Neural crest cell (in vitro differentiated cells): ENCODE results near the gene FGD1. TPM values are rescaled to one million over a fixed set of nuclear protein-coding genes. Genes with fewer than 3 reads are reported as not detected.
"Not testable (repeated sequence)": the region's sequence is repeated elsewhere in the genome, so short reads cannot be mapped to it uniquely, and the experiment has no call there.

Experiments
- DNase-seq: peaks from one replicate; pipeline ENCODE4 v3.0.0; 2021; ENCODE audit warnings: low read depth, mixed read lengths, low spot score
- H3K27ac Mint-ChIP-seq: one replicate; pipeline ENCODE4 v1.8.0; 2021; ENCODE audit warnings: mild to moderate bottlenecking, mixed read lengths; ENCODE audit not compliant: unreplicated experiment
- H3K27me3 Mint-ChIP-seq: 2 replicates; pipeline ENCODE4 v1.8.0; 2021; ENCODE audit warnings: low read depth, mild to moderate bottlenecking, mixed read lengths
- H3K36me3 Mint-ChIP-seq: 2 replicates; pipeline ENCODE4 v1.8.0; 2021; ENCODE audit warnings: low read depth, mild to moderate bottlenecking, mixed read lengths
- H3K4me1 Mint-ChIP-seq: 2 replicates; pipeline ENCODE4 v1.8.0; 2021; ENCODE audit warnings: mixed read lengths
- H3K4me3 Mint-ChIP-seq: one replicate; pipeline ENCODE4 v1.8.0; 2021; ENCODE audit warnings: mild to moderate bottlenecking, mixed read lengths
- H3K9me3 Mint-ChIP-seq: 2 replicates; pipeline ENCODE4 v1.8.0; 2021; ENCODE audit warnings: mixed read lengths
- CTCF ChIP-seq: fragments of 200-600 bp; sonication (generic); conservative IDR thresholded peaks from 2 replicates; pipeline ENCODE4 v1.5.0; 2021; ENCODE audit warnings: antibody characterized with exemption, mild to moderate bottlenecking
- long read RNA-seq: library from polyadenylated mRNA; unstranded; transcript quantifications from one replicate; pipeline ENCODE4 v2.0.0, GENCODE V29; 2020
- total RNA-seq: library from RNA; stranded (reverse); gene quantifications from 2 replicates; pipeline ENCODE4 v1.2.1, GENCODE V29; 2021

FGD1 gene
- total RNA-seq, result 34.0 and 36.6 TPM in 2 replicates
- long read RNA-seq, partial matches to known transcripts, result 0 of 2 reads
- long read RNA-seq, other reads (novel, unspliced or antisense), result 2 of 2 reads

- Mint-ChIP-seq H3K27me3 (no peaks in the 10 kb centered on the region), H3K36me3 (peaks cover 6% of the 10 kb centered on the region), H3K4me3 (peak within 1 kb of the TSS; percentile 89), H3K4me1 (peaks cover 46% of the 10 kb centered on the region), H3K9me3 (peaks cover 6% of the 10 kb centered on the region), H3K27ac (peak within 1 kb of the TSS; percentile 64)
- TF ChIP-seq CTCF, result no peak
- peak; percentile 59 for DNase-seq
Measured at GRCh38 chrX:54495814-54496516, at the start of gene FGD1. Gene FGD1 (minus strand): TSS chrX:54496234. CDS start chrX:54495432, 802 bp downstream.

- H3K9me3 Mint-ChIP-seq, result not testable (repeated sequence)
- H3K36me3 Mint-ChIP-seq, result peaks cover 24% of the 10 kb centered on the region
Measured at GRCh38 chrX:54542239-54542638, 46.2 kb upstream of the FGD1 start.

GRCh38 chrX:54540289-54540688 is 44.3 kb upstream of the FGD1 start:
- H3K27ac Mint-ChIP-seq, result no peak overlapping the region

More at GRCh38 chrX:54542239-54542638, 46.2 kb upstream of the FGD1 start:
- not testable (repeated sequence) for H3K27me3 Mint-ChIP-seq, H3K4me3 Mint-ChIP-seq, DNase-seq, H3K4me1 Mint-ChIP-seq, H3K27ac Mint-ChIP-seq

GRCh38 chrX:54534271-54534670 is 38.2 kb upstream of the FGD1 start:
- Mint-ChIP-seq H3K27me3 (no peaks in the 10 kb centered on the region), H3K4me3 (peak overlapping the region; percentile 79), H3K27ac (no peak overlapping the region), H3K9me3 (peaks cover 3% of the 10 kb centered on the region), H3K36me3 (peaks cover 18% of the 10 kb centered on the region), H3K4me1 (peaks cover 22% of the 10 kb centered on the region)
- TF ChIP-seq CTCF, result no peak
- no peak for DNase-seq

More at GRCh38 chrX:54540289-54540688, 44.3 kb upstream of the FGD1 start:
- peaks cover 2% of the 10 kb centered on the region for H3K9me3 Mint-ChIP-seq
- no peaks in the 10 kb centered on the region for H3K4me1 Mint-ChIP-seq
- DNase-seq, result no peak
- TF ChIP-seq CTCF, result no peak
- H3K4me3 Mint-ChIP-seq, result no peak overlapping the region
- H3K27me3 Mint-ChIP-seq, result no peaks in the 10 kb centered on the region
- peaks cover 25% of the 10 kb centered on the region for H3K36me3 Mint-ChIP-seq

- peaks cover 9% of the 10 kb centered on the region for H3K9me3 Mint-ChIP-seq
- H3K27ac Mint-ChIP-seq, result peak overlapping the region; percentile 95
- H3K36me3 Mint-ChIP-seq, result peaks cover 16% of the 10 kb centered on the region
- DNase-seq, result no peak
- peak overlapping the region; percentile 92 for H3K4me3 Mint-ChIP-seq
- TF ChIP-seq CTCF, result no peak
- no peaks in the 10 kb centered on the region for H3K27me3 Mint-ChIP-seq
- peaks cover 22% of the 10 kb centered on the region for H3K4me1 Mint-ChIP-seq
Measured at GRCh38 chrX:54530357-54530900, 34.4 kb upstream of the FGD1 start.
